Stimulated activated CD8-positive, alpha-beta memory T cell treated with anti-CD3 and anti-CD28 coated beads, Interleukin-7, amount 100 ng/mL, for 1 hour (primary cell): Measurements from ENCODE around the gene ACBD4.
A peak's percentile ranks its signal among the peaks of the same experiment; 100 is the strongest.

Experiments used
- DNase-seq, 2 donors: peaks; one replicate each; pipeline ENCODE4 v3.0.0-alpha.2; 2020; ENCODE audit warnings: low read depth in 2 of 2

Gene ACBD4

GRCh38 chr17:45136846-45137560 is 1.5 kb downstream of the ACBD4 start:
- no peak for DNase-seq

- DNase-seq, result no peak
Measured at GRCh38 chr17:45137561-45138305, 2.2 kb downstream of the ACBD4 start.

- no peak for DNase-seq
Measured at GRCh38 chr17:45138911-45139532, 3.5 kb downstream of the ACBD4 start.

DNA sequence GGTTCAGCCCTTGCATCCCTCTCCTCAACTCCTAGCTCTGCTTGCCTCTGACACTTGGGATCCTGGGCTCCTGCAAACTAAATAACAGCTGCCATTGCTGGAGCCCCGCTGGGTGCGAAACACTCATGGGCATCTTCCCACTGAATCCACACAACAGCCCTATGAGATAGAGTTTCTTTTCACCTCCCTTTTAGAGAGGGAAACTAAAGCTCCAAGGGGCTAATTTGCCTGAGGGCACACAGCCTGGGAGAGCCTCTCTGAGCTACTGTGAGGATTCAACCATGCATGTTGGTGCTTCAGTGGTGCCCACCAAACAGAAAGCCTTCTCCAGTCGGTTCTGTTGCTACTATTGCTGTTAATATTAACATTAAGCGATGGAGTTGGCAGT is 4.0 kb downstream of the ACBD4 start:
- no peak for DNase-seq

DNA sequence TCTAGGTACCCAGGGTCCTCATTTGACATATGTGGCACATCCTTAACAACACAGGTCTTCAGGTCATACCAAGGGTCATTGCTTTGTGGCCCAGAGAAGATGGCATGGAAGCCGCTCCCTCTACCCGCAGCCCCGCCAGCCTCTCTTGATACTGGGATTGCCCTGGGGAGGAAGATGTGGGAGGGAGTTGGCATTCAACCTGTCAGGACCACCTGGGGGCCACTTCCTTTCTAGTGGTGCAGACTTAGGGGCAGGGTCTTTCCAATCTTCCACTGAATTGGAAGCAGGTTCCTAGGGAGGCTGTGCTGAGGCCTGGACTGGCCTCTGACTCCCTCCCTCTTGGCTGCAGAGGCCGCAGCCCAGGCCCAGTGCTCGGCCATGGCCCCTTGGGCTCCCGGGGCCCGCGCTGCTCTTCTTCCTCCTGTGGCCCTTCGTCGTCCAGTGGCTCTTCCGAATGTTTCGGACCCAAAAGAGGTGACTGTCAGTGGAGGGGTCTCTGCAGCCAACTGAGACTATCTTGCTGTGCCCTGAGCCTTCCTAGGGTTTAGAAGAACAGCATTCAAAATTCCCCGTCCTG is 7.7 kb downstream of the ACBD4 start:
- no peak for DNase-seq

- no peak for DNase-seq
Measured at GRCh38 chr17:45143767-45144198, 8.3 kb downstream of the ACBD4 start.

- DNase-seq, result no peak
Measured at GRCh38 chr17:45144199-45145034, 8.9 kb downstream of the ACBD4 start.

GRCh38 chr17:45145035-45145389 is 9.5 kb downstream of the ACBD4 start:
- DNase-seq, result no peak

- no peak for DNase-seq
Measured at GRCh38 chr17:45146166-45146565, 10.7 kb downstream of the ACBD4 start.

GRCh38 chr17:45146592-45146889 is 11.1 kb downstream of the ACBD4 start:
- no peak for DNase-seq

DNA sequence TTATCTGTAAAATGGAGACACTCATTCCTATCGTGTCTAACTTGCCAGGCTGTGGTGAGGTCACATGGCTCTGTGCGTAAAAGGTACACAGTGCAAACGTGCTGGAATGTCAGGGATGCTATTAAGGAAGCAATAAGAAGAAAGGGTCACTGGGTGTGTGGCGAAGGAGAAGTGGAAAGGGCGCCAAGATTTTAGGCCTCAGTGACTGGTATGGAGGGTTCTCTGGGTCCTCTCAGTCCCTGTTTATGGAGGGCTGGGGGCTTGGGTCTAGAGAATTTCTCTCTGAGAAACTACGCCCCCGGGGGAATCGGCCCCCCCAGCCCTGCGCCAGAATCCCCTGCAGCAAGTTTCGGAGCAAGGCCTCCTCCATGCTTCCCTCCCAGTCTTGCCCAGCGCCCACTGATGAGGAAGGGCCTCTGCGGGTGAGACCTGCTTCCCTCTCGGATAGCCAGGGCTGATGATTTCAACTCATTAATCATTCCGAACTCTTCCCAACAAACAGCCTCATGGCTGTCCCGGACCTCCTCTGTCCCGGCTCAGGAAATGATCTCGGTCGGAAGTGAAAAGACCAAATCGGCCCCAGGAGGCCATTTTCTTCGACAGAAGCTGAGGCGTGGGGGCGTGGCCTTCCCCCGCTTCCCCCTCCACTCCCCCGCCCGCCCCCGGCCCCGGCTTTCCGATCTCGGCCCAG is 11.5 kb downstream of the ACBD4 start:
- DNase-seq, result peak; percentile 34 to 43

DNA sequence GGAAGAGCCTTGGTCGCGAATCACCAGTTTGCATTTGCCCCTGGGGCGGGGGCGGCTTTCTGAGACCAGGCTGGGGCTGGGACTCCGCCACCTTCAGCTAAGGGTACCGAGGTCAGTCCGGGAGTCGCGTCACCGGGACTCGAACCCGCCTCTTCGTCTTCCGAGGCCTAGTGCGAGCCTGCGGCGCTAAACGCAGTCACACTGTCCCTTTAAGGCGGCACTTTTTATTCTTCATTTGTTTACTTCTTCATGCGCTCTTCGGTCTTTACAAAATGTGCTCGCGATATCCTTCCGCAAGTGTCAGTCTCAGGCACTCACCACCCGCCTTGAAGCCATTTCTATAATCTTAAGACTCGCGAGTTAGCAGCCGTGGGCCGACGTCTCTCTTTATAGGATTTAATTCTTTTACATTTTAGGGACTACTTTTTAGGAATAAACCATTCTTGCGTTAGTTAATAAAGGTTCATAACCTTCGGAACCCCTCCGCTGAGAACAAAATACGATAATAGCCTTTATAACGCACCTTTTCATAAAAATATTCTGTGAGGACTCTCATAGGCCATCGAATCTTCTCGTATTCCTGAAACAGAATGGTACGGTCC is 12.2 kb downstream of the ACBD4 start:
- peak; percentile 41 to 45 for DNase-seq

- peak; percentile 97 to 98 for DNase-seq
Measured at GRCh38 chr17:45148183-45149036, 12.9 kb downstream of the ACBD4 start, which contains the start of gene HEXIM1. Gene HEXIM1, plus strand, starts transcription at chr17:45148475. Its CDS starts 716 bp downstream, at chr17:45149191.

DNA sequence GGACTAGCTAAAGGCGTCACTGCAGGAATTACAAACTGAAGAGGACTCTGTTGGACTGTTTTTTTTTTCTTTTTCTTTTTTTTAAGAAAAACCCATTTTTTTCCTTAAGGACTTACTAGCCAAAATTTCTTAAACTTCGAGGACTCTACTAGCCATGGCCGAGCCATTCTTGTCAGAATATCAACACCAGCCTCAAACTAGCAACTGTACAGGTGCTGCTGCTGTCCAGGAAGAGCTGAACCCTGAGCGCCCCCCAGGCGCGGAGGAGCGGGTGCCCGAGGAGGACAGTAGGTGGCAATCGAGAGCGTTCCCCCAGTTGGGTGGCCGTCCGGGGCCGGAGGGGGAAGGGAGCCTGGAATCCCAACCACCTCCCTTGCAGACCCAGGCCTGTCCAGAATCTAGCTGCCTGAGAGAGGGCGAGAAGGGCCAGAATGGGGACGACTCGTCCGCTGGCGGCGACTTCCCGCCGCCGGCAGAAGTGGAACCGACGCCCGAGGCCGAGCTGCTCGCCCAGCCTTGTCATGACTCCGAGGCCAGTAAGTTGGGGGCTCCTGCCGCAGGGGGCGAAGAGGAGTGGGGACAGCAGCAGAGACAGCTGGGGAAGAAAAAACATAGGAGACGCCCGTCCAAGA is 13.7 kb downstream of the ACBD4 start:
- DNase-seq, result peak in 1 of 2 donors; percentile 57

- no peak for DNase-seq
Measured at GRCh38 chr17:45149669-45150664, 14.5 kb downstream of the ACBD4 start.

- DNase-seq, result no peak
Measured at GRCh38 chr17:45150911-45151809, 15.7 kb downstream of the ACBD4 start.

DNA sequence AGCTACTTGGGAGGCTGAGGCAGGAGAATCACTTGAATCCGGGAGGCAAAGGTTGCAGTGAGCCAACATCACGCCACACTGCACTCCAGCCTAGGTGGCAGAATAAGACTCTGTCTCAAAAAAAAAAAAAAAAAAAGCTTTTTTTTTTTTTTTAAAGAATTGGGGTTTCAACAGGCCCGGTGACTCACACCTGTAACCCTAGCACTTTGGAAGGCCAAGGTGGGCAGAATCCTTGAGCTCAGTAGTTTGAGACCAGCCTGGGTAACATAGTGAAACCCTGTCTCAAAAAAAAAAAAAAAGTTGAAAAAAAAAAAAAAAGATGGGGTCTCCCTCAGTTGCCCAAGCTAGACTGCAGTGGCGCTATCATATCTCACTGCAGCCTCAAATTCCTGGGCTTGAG is 19.5 kb downstream of the ACBD4 start:
- DNase-seq, result no peak
